BE2C (cell line): ENCODE data around the gene ATP13A2.

Source experiments
- DNase-seq: peaks from one replicate; pipeline ENCODE4 v3.0.0-alpha.2; 2020
- H3K27me3 ChIP-seq: fragments of 250-450 bp; sonication (Bioruptor Pico); 2 replicates; pipeline ENCODE4 v1.5.1; 2020; ENCODE audit warnings: mild to moderate bottlenecking
- H3K36me3 ChIP-seq: fragments of 250-450 bp; sonication (Bioruptor Pico); 2 replicates; pipeline ENCODE4 v1.5.1; 2020; ENCODE audit warnings: mild to moderate bottlenecking
- H3K4me1 ChIP-seq: fragments of 250-450 bp; sonication (Bioruptor Pico); 2 replicates; pipeline ENCODE4 v1.5.1; 2020
- H3K4me3 ChIP-seq: 2 replicates; pipeline ENCODE4 v1.5.1; 2011; ENCODE audit warnings: low read depth, low read length
- H3K9me3 ChIP-seq: fragments of 250-450 bp; sonication (Bioruptor Pico); 2 replicates; pipeline ENCODE4 v1.5.1; 2020
- TF ChIP-seq, protein P1 (sequence below): IDR thresholded peaks from 2 replicates; pipeline ENCODE4 v1.5.1; 2012; ENCODE audit warnings: mild to moderate bottlenecking, low read depth, low read length

ATP13A2 gene

DNA sequence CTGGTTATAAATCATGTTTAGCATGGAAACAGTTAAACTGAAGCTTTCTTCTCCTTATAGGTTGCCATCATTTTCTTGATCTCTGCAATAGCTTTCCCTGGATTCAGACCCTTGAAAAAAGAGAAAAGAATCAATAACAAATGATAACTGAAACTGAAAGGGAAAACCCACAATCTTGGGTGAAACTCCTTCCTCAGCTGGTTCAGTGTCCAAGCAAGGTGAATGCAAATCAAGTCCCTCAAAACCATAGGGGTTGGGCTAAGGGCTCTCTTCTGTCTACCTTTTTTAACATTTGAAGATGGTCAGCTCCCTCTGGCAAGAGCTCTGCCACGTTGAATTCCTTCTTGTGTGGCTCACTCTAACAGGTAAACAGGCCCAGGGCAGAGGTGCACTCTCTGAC is 7.1 kb upstream of the ATP13A2 start:
- no peaks in the 10 kb centered on the region for H3K27me3 ChIP-seq
- TF ChIP-seq, protein P1, sequence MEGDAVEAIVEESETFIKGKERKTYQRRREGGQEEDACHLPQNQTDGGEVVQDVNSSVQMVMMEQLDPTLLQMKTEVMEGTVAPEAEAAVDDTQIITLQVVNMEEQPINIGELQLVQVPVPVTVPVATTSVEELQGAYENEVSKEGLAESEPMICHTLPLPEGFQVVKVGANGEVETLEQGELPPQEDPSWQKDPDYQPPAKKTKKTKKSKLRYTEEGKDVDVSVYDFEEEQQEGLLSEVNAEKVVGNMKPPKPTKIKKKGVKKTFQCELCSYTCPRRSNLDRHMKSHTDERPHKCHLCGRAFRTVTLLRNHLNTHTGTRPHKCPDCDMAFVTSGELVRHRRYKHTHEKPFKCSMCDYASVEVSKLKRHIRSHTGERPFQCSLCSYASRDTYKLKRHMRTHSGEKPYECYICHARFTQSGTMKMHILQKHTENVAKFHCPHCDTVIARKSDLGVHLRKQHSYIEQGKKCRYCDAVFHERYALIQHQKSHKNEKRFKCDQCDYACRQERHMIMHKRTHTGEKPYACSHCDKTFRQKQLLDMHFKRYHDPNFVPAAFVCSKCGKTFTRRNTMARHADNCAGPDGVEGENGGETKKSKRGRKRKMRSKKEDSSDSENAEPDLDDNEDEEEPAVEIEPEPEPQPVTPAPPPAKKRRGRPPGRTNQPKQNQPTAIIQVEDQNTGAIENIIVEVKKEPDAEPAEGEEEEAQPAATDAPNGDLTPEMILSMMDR = no peak
- H3K36me3 ChIP-seq = peaks cover 21% of the 10 kb centered on the region
- H3K9me3 ChIP-seq = no peaks in the 10 kb centered on the region
- DNase-seq = no peak
- H3K4me1 ChIP-seq = no peaks in the 10 kb centered on the region
- no peak overlapping the region for H3K4me3 ChIP-seq

DNA sequence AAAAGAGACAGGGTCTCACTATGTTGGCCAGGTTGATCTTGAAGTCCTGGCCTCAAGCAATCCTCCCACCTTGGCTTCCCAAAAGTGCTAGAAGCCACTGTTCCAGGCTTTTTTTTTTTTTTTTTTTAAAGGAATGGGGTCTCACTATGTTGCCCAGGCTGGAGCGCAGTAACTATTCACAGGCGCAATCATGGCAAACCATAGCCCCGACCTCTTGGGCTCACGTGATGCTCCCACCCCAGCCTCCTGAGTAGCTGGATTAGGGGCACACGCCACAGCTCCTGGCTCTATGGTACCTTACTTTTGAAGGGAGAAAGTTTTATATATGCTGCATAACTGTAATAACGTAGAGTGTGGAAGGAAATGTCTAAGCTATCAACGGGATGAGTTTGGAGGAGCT is 5.7 kb upstream of the ATP13A2 start:
- TF ChIP-seq, protein P1 = no peak
- Histone ChIP-seq H3K27me3 (no peaks in the 10 kb centered on the region), H3K4me3 (no peak overlapping the region), H3K4me1 (no peaks in the 10 kb centered on the region), H3K9me3 (no peaks in the 10 kb centered on the region), H3K36me3 (peaks cover 14% of the 10 kb centered on the region)
- DNase-seq = no peak

DNA sequence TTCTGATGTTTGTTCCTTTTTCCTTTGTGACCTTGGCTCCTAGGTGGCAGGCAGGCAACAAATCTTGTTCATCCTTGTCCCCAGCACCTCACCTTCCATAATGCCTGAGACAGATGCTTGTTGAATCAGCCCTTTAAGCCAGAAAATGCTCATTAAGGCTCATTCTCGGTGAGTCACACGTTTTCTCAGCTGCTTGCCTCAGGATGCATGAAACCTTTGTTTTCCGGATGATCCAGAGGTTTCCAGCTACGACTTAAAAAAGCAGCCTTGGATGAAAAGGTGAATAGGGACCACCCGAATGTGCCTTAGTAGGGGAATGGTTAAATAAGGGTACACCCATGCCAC is 4.6 kb upstream of the ATP13A2 start:
- TF ChIP-seq, protein P1 = no peak
- no peaks in the 10 kb centered on the region for H3K9me3 ChIP-seq
- DNase-seq = no peak
- peaks cover 8% of the 10 kb centered on the region for H3K36me3 ChIP-seq
- no peak overlapping the region for H3K4me3 ChIP-seq
- no peaks in the 10 kb centered on the region for H3K27me3 ChIP-seq
- no peaks in the 10 kb centered on the region for H3K4me1 ChIP-seq

DNA sequence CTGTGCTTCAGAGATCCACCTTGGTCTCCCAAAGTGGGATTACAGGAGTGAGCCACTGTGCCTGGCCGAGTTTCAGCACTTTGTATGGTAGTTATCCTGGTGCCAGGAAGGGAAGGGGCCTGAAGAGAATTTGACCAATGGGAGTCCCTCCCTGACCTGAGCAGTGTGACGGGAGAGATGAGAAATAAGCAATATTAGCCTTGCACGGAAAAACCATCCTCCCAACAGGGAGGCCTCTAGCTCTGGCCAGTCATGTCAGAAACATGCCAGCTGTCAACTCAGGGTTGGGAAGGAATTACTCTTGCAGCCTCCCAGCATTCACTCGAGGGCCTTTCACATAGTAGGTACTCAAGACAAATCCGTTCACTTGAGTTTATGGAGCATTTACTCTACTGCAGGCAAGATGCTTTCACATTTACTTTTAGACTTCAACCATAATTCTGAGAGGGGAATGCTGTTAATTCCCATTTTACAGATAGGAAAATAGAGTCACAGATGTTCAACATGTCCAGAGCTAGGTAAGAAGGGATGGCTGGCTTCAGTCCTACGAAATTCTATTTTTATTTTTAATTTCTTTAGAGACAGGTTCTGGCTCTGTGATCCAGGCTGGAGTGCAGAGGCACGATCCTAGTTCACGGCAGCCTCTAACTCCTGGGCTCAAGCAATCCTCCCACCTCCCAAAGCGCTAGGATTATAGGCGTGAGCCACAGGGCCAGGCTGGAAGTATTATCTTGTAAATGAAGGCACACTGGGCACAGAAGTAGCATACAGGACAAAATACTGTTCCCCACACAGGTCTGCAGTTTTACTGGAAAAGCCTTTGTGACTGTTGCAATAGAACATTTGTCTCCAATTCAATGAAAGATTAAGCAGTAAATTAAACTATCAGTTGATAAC is 3.2 kb upstream of the ATP13A2 start:
- H3K4me1 ChIP-seq = no peaks in the 10 kb centered on the region
- peaks cover 2% of the 10 kb centered on the region for H3K36me3 ChIP-seq
- no peaks in the 10 kb centered on the region for H3K27me3 ChIP-seq
- no peak for DNase-seq
- TF ChIP-seq, protein P1 = no peak
- no peaks in the 10 kb centered on the region for H3K9me3 ChIP-seq
- H3K4me3 ChIP-seq = no peak overlapping the region

DNA sequence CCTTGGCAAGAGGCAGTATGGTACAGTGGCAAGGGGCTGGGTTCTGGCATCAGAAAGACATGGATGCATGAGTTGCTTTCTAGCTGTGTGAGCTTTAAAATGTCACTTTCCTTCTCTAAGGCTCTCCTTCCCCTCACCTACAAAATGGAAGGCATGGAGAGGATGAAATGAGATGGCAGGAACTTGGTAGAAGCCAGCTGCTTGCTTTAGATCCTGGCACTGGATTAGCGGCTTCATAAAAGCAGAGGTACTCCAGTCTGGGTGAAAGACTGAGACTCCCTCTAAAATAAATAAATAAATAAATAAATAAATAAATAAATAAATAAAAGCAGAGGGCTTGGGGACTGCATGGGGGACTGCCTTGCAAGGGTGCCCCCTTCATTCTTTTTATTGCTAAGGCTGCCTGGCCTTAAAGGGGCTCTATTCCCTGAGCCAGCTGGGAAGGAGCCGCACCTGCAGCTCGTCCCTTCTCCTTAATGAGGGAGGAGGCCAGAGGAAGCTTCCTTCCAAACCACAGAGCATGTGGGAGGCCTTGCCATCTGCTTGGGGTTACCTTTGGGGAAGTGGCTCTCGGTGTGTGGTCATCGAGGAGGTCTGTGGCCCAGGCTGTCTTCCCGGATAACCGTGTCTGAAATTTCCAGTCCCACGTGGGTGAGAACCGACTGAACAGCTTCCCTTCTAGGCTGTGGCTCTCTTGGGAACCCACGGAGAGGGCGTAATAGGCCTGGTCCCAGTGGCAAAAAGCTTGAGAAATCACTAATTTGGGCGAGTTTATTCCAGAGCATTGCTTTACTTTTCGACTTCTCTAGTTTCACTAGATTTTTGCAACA is 2.0 kb upstream of the ATP13A2 start:
- DNase-seq = no peak
- H3K9me3 ChIP-seq = no peaks in the 10 kb centered on the region
- no peaks in the 10 kb centered on the region for H3K27me3 ChIP-seq
- TF ChIP-seq, protein P1 = no peak
- H3K4me1 ChIP-seq = no peaks in the 10 kb centered on the region
- no peaks in the 10 kb centered on the region for H3K36me3 ChIP-seq
- H3K4me3 ChIP-seq = no peak overlapping the region
